PC-9 (cell line): ENCODE measurements around the gene CLTCL1.

Source experiments
- CTCF ChIP-seq: fragments of 200-600 bp; sonication (generic); conservative IDR thresholded peaks from 2 replicates; pipeline ENCODE4 v1.6.1; 2017; ENCODE audit warnings: mixed run types, antibody characterized with exemption, mild to moderate bottlenecking, moderate library complexity
- EZH2 ChIP-seq: fragments of 200-600 bp; sonication (generic); IDR thresholded peaks from 2 replicates; pipeline ENCODE4 v1.8.0; 2017; ENCODE audit warnings: antibody characterized with exemption, low read depth

- TF ChIP-seq CTCF (no peak), EZH2 (no peak)
Measured at GRCh38 chr22:19233189-19233661, 58.3 kb downstream of the CLTCL1 start.
